HEK293 (cell line): ENCODE data around the gene NGLY1.

Experiments
- CTCF ChIA-PET: fragments of 350-600 bp; formaldehyde crosslinking; extraction: SDS; loops from one replicate; lab custom pipeline; 2021; ENCODE audit warnings: antibody characterized with exemption; lab: Yijun Ruan, JAX
- POLR2A ChIA-PET: fragments of 300-600 bp; formaldehyde crosslinking; extraction: SDS; loops from one replicate; lab custom pipeline; 2020; ENCODE audit warnings: antibody characterized with exemption, inconsistent platforms; lab: Yijun Ruan, JAX
- H3K27ac ChIP-seq: fragments of 200-500 bp; sonication (Bioruptor generic); 2 replicates; pipeline ENCODE4 v1.5.1; 2014; ENCODE audit warnings: low read depth, low read length, control low read depth, inconsistent platforms; ENCODE audit errors: extremely low read depth
- H3K36me3 ChIP-seq, 2 experiments: fragments of 200-500 bp in 1 of 2; sonication (Bioruptor generic) in 1 of 2; 1 replicate in 1 of 2; 2 replicates in 1 of 2; pipeline ENCODE4 v1.5.1; 2014 to 2017; ENCODE audit warnings: inconsistent platforms in 2 of 2, low read length in 2 of 2; ENCODE audit not compliant: control insufficient read depth in 2 of 2, insufficient read depth in 1 of 2
- H3K4me1 ChIP-seq: fragments of 200-500 bp; sonication (Bioruptor generic); 2 replicates; pipeline ENCODE4 v1.5.1; 2014; ENCODE audit warnings: mild to moderate bottlenecking, low read length, inconsistent platforms; ENCODE audit not compliant: control insufficient read depth, insufficient read depth
- H3K4me3 ChIP-seq: 2 replicates; pipeline ENCODE4 v1.5.1; 2011; ENCODE audit warnings: low read depth, mild to moderate bottlenecking, control low read depth, low read length, moderate library complexity
- H3K9me3 ChIP-seq: fragments of 200-500 bp; sonication (Bioruptor generic); 2 replicates; pipeline ENCODE4 v1.5.1; 2014; ENCODE audit warnings: low read depth, low read length, inconsistent platforms; ENCODE audit not compliant: control insufficient read depth, insufficient read depth
- ATF2 ChIP-seq: fragments of 450-650 bp; formaldehyde crosslinking; IDR thresholded peaks from 2 replicates; pipeline ENCODE4 v1.5.1; 2016; ENCODE audit warnings: missing biosample characterization, missing genetic modification characterization, low read depth
- FEZF1 ChIP-seq: fragments of 450-650 bp; formaldehyde crosslinking; IDR thresholded peaks from 2 replicates; pipeline ENCODE4 v1.5.1; 2016; ENCODE audit warnings: missing biosample characterization, missing genetic modification characterization
- HOXD13 ChIP-seq: sonication (generic); formaldehyde crosslinking; IDR thresholded peaks from 2 replicates; pipeline ENCODE4 v1.8.0; 2022; ENCODE audit warnings: missing genetic modification reagents, borderline replicate concordance
- KLF7 ChIP-seq: fragments of 450-650 bp; formaldehyde crosslinking; IDR thresholded peaks from 2 replicates; pipeline ENCODE4 v1.5.1; 2016; ENCODE audit warnings: missing biosample characterization, missing genetic modification characterization, borderline replicate concordance
- MZF1 ChIP-seq: fragments of 450-650 bp; formaldehyde crosslinking; IDR thresholded peaks from 2 replicates; pipeline ENCODE4 v1.5.1; 2017; ENCODE audit warnings: missing biosample characterization, missing genetic modification characterization, borderline replicate concordance
- PATZ1 ChIP-seq: fragments of 450-650 bp; formaldehyde crosslinking; IDR thresholded peaks from 2 replicates; pipeline ENCODE4 v1.5.1; 2016; ENCODE audit warnings: missing biosample characterization, missing genetic modification characterization
- PRDM10 ChIP-seq: fragments of 450-650 bp; formaldehyde crosslinking; IDR thresholded peaks from 2 replicates; pipeline ENCODE4 v1.5.1; 2016; ENCODE audit warnings: missing biosample characterization, missing genetic modification characterization
- ZNF175 ChIP-seq: fragments of 450-650 bp; formaldehyde crosslinking; IDR thresholded peaks from 2 replicates; pipeline ENCODE4 v1.5.1; 2016; ENCODE audit warnings: missing biosample characterization, missing genetic modification characterization
- ZNF398 ChIP-seq: fragments of 450-650 bp; formaldehyde crosslinking; IDR thresholded peaks from 2 replicates; pipeline ENCODE4 v1.5.1; 2017; ENCODE audit warnings: missing biosample characterization, missing genetic modification characterization
- ZNF513 ChIP-seq: fragments of 450-650 bp; IDR thresholded peaks from 2 replicates; pipeline ENCODE4 v1.5.1; 2018; ENCODE audit warnings: missing biosample characterization, missing genetic modification characterization
- ZNF560 ChIP-seq: fragments of 450-650 bp; formaldehyde crosslinking; IDR thresholded peaks from 2 replicates; pipeline ENCODE4 v1.5.1; 2017; ENCODE audit warnings: missing biosample characterization, missing genetic modification characterization, borderline replicate concordance
- ZNF610 ChIP-seq: fragments of 450-650 bp; formaldehyde crosslinking; IDR thresholded peaks from 2 replicates; pipeline ENCODE4 v1.5.1; 2016; ENCODE audit warnings: missing biosample characterization, missing genetic modification characterization, borderline replicate concordance

The NGLY1 gene

GRCh38 chr3:25711090-25711489 is 72.2 kb downstream of the NGLY1 start:
- no peak for TF ChIP-seq HOXD13 (CRISPR knock-in tag)
- TF ChIP-seq MZF1 (tag by site-specific recombination), result no peak
- no peak for TF ChIP-seq ZNF610 (tag by site-specific recombination)
- no peak for TF ChIP-seq KLF7
- no peak for TF ChIP-seq ZNF560
- TF ChIP-seq ATF2 (tag by site-specific recombination), result no peak
- CTCF ChIA-PET, result interaction anchor here (0.6 kb wide), 1 partner anchor 41 kb away, joined by 4 read pairs; no protein-coding TSS in a partner anchor
- POLR2A ChIA-PET, result no interaction called here
- Histone ChIP-seq H3K4me1 (no peaks in the 10 kb centered on the region), H3K9me3 (no peaks in the 10 kb centered on the region), H3K4me3 (no peak overlapping the region), H3K36me3 (no peaks in the 10 kb centered on the region), H3K27ac (no peak overlapping the region)

GRCh38 chr3:25708036-25708435 is 75.2 kb downstream of the NGLY1 start:
- H3K9me3 ChIP-seq, result no peaks in the 10 kb centered on the region
- TF ChIP-seq ZNF513 (no peak), ZNF398 (tag by site-specific recombination) (no peak), PRDM10 (tag by site-specific recombination) (no peak), PATZ1 (tag by site-specific recombination) (no peak), ZNF175 (tag by site-specific recombination) (no peak), FEZF1 (no peak)
- POLR2A ChIA-PET, result no interaction called here
- CTCF ChIA-PET, result no interaction called here
- H3K27ac ChIP-seq, result no peak overlapping the region
- H3K4me1 ChIP-seq, result no peaks in the 10 kb centered on the region
- no peak overlapping the region for H3K4me3 ChIP-seq
- H3K36me3 ChIP-seq, result no peaks in the 10 kb centered on the region
